Fibroblast of lung (primary cell): Measurements from ENCODE around the gene CAPN8.

Experiments used
- EZH2 ChIP-seq: IDR thresholded peaks from 2 replicates; pipeline ENCODE4 v1.5.1; 2012; ENCODE audit warnings: low read length, control low read depth, mild to moderate bottlenecking; ENCODE audit errors: missing control alignments
- TF ChIP-seq, protein P1 (sequence below), 2 donors: IDR thresholded peaks in 1 of 2; conservative IDR thresholded peaks in 1 of 2; 1 replicate in 1 of 2; 2 replicates in 1 of 2; pipeline ENCODE4 v1.5.1; 2011 to 2012; ENCODE audit warnings: low read length in 2 of 2, control low read depth in 1 of 2, inconsistent platforms in 1 of 2, low read depth in 1 of 2, mild to moderate bottlenecking in 1 of 2

DNA sequence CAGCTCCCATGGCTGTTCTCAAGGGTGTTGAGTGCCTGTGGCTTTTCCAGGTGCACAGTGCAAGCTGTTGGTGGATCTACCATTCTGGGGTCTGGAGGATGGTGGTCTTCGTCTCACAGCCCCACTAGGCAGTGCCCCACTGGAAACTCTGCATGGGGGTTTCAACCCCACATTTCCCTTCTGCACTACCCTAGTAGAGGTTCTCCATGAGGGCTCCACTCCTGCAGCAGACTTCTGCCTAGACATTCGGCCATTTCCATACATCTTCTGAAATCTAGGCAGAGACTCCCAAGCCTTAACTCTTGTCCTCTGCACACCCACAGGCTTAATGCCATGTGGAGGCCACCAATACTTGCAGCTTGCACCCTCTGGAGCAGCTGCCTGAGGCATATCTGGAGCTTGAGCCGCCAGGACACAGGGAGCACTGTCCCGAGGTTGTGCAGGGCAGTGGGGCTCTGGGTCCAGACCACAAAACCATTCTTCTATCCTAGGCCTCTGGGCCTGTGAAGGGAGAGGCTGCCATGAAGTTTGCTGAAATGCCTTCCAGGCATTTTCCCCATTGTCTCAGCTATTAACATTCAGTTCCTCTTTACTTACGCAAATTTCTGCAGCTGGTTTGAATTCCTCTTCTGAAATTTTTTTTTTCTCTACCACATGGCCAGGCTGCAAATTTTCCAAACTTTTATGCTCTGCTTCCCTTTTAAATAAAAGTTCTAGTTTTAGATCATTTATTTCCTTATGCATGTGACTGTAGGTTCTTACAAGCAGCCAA lies 8.8 kb upstream of the CAPN8 start:
- no peak for TF ChIP-seq EZH2
- TF ChIP-seq, protein P1, sequence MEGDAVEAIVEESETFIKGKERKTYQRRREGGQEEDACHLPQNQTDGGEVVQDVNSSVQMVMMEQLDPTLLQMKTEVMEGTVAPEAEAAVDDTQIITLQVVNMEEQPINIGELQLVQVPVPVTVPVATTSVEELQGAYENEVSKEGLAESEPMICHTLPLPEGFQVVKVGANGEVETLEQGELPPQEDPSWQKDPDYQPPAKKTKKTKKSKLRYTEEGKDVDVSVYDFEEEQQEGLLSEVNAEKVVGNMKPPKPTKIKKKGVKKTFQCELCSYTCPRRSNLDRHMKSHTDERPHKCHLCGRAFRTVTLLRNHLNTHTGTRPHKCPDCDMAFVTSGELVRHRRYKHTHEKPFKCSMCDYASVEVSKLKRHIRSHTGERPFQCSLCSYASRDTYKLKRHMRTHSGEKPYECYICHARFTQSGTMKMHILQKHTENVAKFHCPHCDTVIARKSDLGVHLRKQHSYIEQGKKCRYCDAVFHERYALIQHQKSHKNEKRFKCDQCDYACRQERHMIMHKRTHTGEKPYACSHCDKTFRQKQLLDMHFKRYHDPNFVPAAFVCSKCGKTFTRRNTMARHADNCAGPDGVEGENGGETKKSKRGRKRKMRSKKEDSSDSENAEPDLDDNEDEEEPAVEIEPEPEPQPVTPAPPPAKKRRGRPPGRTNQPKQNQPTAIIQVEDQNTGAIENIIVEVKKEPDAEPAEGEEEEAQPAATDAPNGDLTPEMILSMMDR (conservative IDR thresholded peaks at IDR 0.05 in 1 of 2, IDR thresholded peaks at IDR 0.05 in 1 of 2; ENCODE audit: low read depth in 1 of 2, low read length in 2 of 2), result no peak
